ENCODE results near the gene UAP1L1. TPM values are rescaled to one million over a fixed set of nuclear protein-coding genes. Genes with fewer than 3 reads are reported as not detected.

The UAP1L1 gene
- total and polyA plus RNA-seq, 2 experiments from 2014 or later: 15.6 to 39.1 TPM

DNA sequence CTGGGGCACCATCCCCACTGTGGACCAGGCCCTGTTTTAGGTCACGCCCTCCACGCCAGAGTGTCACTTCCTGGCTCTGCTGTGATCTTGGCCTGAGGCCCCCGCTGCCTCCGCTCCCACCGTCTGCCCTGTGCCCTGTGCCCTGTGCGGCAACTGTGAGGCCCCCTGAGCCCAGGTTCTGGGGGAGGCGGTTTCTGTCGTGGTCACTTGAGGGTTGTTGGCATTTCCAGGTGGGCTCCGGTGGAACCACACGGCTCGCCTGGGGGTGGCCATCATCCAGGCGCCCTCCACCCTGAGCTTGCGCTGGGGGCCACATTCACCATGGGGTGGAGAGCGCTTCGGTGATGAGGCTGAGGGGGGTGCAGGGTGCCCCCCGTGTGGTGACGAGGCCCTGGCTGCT lies 30.7 kb downstream of the UAP1L1 start:
- Histone ChIP-seq H4K20me1 (ENCODE audit: insufficient read depth, poor library complexity, severe bottlenecking) (no peaks in the 10 kb centered on the region), H3K4me3 (no peak overlapping the region), H3K4me2 (no peak overlapping the region), H3K27me3 (no peaks in the 10 kb centered on the region), H3K9me3 (ENCODE audit: low read depth) (no peaks in the 10 kb centered on the region), H3K27ac (no peak overlapping the region), H3K36me3 (replicated peaks; ENCODE audit: insufficient read depth, low read depth) (no peaks in the 10 kb centered on the region), H2AFZ (no peak overlapping the region), H3K79me2 (no peaks in the 10 kb centered on the region), H3K4me1 (ENCODE audit: insufficient read depth) (no peaks in the 10 kb centered on the region), H3K9me2 (replicated peaks; ENCODE audit: insufficient read depth) (no peaks in the 10 kb centered on the region)
- TF ChIP-seq, protein P1, sequence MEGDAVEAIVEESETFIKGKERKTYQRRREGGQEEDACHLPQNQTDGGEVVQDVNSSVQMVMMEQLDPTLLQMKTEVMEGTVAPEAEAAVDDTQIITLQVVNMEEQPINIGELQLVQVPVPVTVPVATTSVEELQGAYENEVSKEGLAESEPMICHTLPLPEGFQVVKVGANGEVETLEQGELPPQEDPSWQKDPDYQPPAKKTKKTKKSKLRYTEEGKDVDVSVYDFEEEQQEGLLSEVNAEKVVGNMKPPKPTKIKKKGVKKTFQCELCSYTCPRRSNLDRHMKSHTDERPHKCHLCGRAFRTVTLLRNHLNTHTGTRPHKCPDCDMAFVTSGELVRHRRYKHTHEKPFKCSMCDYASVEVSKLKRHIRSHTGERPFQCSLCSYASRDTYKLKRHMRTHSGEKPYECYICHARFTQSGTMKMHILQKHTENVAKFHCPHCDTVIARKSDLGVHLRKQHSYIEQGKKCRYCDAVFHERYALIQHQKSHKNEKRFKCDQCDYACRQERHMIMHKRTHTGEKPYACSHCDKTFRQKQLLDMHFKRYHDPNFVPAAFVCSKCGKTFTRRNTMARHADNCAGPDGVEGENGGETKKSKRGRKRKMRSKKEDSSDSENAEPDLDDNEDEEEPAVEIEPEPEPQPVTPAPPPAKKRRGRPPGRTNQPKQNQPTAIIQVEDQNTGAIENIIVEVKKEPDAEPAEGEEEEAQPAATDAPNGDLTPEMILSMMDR (IDR thresholded peaks at IDR 0.05; ENCODE audit: poor library complexity): no peak
- TF ChIP-seq EZH2phosphoT487 (IDR thresholded peaks at IDR 0.05; ENCODE audit: low read depth, severe bottlenecking, unreplicated experiment) (no peak), EZH2 (IDR thresholded peaks at IDR 0.05; ENCODE audit: borderline replicate concordance) (no peak)
- 100% methylated on average over 14 of the region's 17 CpGs for WGBS (ENCODE audit: low lambda C conversion rate, missing lambda C conversion rate)
- no peak for DNase-seq (ENCODE audit: low spot score)

DNA sequence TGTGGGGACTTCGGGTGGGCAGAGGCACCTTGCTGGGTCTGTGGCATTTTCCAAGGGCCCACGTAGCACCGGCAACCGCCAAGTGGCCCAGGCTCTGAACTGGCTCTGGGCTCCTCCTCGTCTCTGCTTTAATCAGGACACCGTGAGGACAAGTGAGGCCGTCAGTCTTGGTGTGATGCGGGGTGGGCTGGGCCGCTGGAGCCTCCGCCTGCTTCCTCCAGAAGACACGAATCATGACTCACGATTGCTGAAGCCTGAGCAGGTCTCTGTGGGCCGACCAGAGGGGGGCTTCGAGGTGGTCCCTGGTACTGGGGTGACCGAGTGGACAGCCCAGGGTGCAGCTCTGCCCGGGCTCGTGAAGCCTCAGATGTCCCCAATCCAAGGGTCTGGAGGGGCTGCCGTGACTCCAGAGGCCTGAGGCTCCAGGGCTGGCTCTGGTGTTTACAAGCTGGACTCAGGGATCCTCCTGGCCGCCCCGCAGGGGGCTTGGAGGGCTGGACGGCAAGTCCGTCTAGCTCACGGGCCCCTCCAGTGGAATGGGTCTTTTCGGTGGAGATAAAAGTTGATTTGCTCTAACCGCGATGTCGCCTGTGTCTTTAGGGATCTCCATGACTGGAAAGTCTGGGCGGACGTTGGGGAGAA lies 31.4 kb downstream of the UAP1L1 start:
- WGBS (ENCODE audit: low lambda C conversion rate, missing lambda C conversion rate): 90% methylated on average over 29 of the region's 29 CpGs
- Histone ChIP-seq H3K4me1 (ENCODE audit: insufficient read depth) (no peaks in the 10 kb centered on the region), H3K9me2 (replicated peaks; ENCODE audit: insufficient read depth) (no peaks in the 10 kb centered on the region), H3K27me3 (no peaks in the 10 kb centered on the region), H3K4me2 (no peak overlapping the region), H3K27ac (no peak overlapping the region), H2AFZ (no peak overlapping the region), H3K9me3 (ENCODE audit: low read depth) (no peaks in the 10 kb centered on the region), H3K79me2 (no peaks in the 10 kb centered on the region), H3K36me3 (replicated peaks; ENCODE audit: insufficient read depth, low read depth) (no peaks in the 10 kb centered on the region), H3K4me3 (no peak overlapping the region), H4K20me1 (ENCODE audit: insufficient read depth, poor library complexity, severe bottlenecking) (no peaks in the 10 kb centered on the region)
- no peak for DNase-seq (ENCODE audit: low spot score)
- TF ChIP-seq EZH2phosphoT487 (IDR thresholded peaks at IDR 0.05; ENCODE audit: low read depth, severe bottlenecking, unreplicated experiment) (no peak), EZH2 (IDR thresholded peaks at IDR 0.05; ENCODE audit: borderline replicate concordance) (no peak)
- TF ChIP-seq, protein P1 (IDR thresholded peaks at IDR 0.05; ENCODE audit: poor library complexity): no peak

DNA sequence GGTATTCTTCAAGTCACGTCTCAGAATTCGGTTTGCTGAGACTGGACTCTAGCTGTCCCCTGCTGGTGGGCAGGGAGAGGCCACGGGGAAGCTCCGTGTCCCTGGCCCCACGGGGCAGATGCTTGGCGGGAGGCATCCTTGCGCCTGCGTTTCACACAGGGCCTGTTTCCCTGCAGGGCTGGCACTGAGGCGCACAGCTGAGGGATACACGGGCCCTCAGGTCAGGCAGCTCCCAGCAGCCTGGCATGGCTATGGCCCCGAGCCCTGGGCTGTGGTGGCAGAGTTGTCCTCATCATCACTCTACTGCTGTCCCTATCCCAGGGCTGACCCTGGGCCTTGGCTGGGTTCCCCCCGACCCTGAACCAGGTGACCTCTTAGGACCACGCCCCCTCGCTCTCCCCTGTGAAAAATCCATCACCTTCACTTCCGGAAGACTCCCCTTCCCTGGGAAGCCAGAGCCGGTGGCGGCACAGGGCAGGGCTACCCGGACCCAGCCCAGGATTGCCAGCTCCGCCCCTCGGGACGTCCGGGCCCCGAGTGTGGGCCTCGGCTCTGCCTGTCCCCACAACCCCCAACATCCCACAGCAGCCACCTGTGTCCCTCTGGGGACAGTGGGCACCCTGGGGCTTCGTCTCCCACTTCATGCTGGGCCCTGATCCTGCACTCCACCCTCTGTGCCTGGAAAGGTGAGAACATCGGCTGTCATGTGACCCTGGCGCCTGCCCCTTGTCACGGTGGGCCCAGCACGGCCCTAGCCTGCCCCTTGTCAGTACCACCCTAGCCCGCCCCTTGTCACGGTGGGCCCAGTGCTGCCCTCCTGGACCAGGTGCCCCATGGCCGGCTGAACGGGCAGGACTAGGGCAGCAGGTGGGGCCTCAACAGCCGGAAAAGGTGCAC lies 32.2 kb downstream of the UAP1L1 start:
- 93% methylated on average over 32 of the region's 34 CpGs for WGBS (ENCODE audit: low lambda C conversion rate, missing lambda C conversion rate)
- Histone ChIP-seq H3K36me3 (replicated peaks; ENCODE audit: insufficient read depth, low read depth) (no peaks in the 10 kb centered on the region), H3K4me2 (no peak overlapping the region)

More for the DNA sequence above, 32.2 kb downstream of the UAP1L1 start:
- H3K27me3 ChIP-seq: no peaks in the 10 kb centered on the region
- no peak overlapping the region for H3K4me3 ChIP-seq
- H4K20me1 ChIP-seq (ENCODE audit: insufficient read depth, poor library complexity, severe bottlenecking): no peaks in the 10 kb centered on the region
- peaks cover 3% of the 10 kb centered on the region for H3K79me2 ChIP-seq
- no peaks in the 10 kb centered on the region for H3K9me3 ChIP-seq (ENCODE audit: low read depth)
- no peak overlapping the region for H3K27ac ChIP-seq
- TF ChIP-seq, protein P1 (IDR thresholded peaks at IDR 0.05; ENCODE audit: poor library complexity): no peak
- TF ChIP-seq EZH2phosphoT487 (IDR thresholded peaks at IDR 0.05; ENCODE audit: low read depth, severe bottlenecking, unreplicated experiment): no peak
- TF ChIP-seq EZH2 (IDR thresholded peaks at IDR 0.05; ENCODE audit: borderline replicate concordance): no peak
- no peak for DNase-seq (ENCODE audit: low spot score)
- H2AFZ ChIP-seq: no peak overlapping the region
- H3K4me1 ChIP-seq (ENCODE audit: insufficient read depth): peaks cover 3% of the 10 kb centered on the region
- no peaks in the 10 kb centered on the region for H3K9me2 ChIP-seq (replicated peaks; ENCODE audit: insufficient read depth)

Measured in hepatocyte (in vitro differentiated cells).